Stomach (tissue), 4 donors: ENCODE data around the gene RCN2.

Experiments used
- POLR2A ChIP-seq, 4 donors: fragments of 450-650 bp; IDR thresholded peaks; one replicate each; pipeline ENCODE4 v1.6.1; 2016; ENCODE audit warnings: antibody characterized with exemption in 4 of 4, control low read depth in 2 of 4, mild to moderate bottlenecking in 1 of 4, moderate library complexity in 1 of 4
- POLR2AphosphoS5 ChIP-seq, 3 donors: sonication (generic); formaldehyde crosslinking; IDR thresholded peaks; one replicate each; pipeline ENCODE4 v1.6.1; 2016; ENCODE audit warnings: antibody characterized with exemption in 3 of 3
- TF ChIP-seq, protein P1 (sequence below), 7 experiments: fragments of 450-650 bp in 4 of 7; fragments of 200-600 bp in 3 of 7; sonication (generic) in 3 of 7; IDR thresholded peaks; one replicate each; pipeline ENCODE4 v1.5.1; 2016 to 2019; ENCODE audit warnings: antibody characterized with exemption in 7 of 7, control low read depth in 2 of 7, mild to moderate bottlenecking in 1 of 7

DNA sequence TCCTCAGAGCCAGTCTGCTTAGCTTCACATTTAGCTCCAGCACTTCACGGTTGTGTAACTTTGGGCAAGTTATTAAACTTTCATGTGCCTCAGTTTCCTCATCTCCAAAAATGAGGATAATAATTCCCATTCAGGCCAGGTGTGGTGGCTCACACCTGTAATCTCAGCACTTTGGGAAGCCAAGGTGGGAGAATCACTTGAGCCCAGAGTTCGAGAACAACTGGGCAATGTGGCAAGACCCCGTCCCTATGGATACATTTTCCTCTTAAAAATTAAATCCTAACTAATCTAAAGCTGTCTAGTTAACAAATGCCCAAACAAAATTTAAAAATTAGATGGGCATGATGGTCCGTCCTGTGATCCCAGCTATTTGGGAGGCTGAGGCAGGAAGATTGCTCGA, 7.2 kb downstream of the RCN2 start:
- TF ChIP-seq, protein P1, sequence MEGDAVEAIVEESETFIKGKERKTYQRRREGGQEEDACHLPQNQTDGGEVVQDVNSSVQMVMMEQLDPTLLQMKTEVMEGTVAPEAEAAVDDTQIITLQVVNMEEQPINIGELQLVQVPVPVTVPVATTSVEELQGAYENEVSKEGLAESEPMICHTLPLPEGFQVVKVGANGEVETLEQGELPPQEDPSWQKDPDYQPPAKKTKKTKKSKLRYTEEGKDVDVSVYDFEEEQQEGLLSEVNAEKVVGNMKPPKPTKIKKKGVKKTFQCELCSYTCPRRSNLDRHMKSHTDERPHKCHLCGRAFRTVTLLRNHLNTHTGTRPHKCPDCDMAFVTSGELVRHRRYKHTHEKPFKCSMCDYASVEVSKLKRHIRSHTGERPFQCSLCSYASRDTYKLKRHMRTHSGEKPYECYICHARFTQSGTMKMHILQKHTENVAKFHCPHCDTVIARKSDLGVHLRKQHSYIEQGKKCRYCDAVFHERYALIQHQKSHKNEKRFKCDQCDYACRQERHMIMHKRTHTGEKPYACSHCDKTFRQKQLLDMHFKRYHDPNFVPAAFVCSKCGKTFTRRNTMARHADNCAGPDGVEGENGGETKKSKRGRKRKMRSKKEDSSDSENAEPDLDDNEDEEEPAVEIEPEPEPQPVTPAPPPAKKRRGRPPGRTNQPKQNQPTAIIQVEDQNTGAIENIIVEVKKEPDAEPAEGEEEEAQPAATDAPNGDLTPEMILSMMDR (IDR thresholded peaks at IDR 0.05) = no peak
- TF ChIP-seq POLR2AphosphoS5 (IDR thresholded peaks at IDR 0.05) (no peak), POLR2A (IDR thresholded peaks at IDR 0.05) (no peak)
